ENCODE measurements around the gene STOM.

STOM gene

DNA sequence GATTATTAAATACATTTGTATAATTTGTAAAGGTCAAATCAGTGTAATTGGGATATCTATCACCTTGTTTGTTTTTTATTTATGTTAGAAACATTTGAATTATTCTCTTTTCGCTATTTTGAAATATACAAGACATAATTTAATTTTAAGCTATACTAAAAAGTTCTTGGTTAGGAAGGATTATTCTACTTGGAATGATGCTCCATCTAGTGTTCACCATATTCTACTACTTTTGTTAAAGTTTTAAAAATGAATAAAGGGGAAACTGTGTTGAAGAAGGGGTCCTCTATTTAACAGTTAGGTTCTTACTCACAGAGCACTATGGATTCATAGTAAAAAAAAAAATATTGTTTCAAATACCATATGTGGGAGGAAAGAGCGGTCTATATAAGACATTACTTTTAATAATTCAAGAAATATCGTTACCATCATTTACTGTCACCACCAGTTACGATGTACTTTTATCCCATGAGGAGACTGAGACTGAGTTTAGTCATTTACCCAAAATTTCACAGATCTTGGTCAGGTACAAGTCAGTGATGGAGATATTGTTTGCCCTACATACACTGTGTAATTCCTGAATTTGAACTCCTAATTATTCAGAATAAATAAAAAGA is 6.3 kb upstream of the STOM start:
- no peak for DNase-seq (ENCODE audit: low spot score)
- WGBS, 2 donors (ENCODE audit: extremely low coverage in 2 of 2, insufficient read length in 2 of 2, insufficient replicate concordance in 1 of 2): no CpG with 5 or more reads among the region's 4 CpGs
- H2BK120ac ChIP-seq (ENCODE audit: low read depth, low read length): no peak overlapping the region

DNA sequence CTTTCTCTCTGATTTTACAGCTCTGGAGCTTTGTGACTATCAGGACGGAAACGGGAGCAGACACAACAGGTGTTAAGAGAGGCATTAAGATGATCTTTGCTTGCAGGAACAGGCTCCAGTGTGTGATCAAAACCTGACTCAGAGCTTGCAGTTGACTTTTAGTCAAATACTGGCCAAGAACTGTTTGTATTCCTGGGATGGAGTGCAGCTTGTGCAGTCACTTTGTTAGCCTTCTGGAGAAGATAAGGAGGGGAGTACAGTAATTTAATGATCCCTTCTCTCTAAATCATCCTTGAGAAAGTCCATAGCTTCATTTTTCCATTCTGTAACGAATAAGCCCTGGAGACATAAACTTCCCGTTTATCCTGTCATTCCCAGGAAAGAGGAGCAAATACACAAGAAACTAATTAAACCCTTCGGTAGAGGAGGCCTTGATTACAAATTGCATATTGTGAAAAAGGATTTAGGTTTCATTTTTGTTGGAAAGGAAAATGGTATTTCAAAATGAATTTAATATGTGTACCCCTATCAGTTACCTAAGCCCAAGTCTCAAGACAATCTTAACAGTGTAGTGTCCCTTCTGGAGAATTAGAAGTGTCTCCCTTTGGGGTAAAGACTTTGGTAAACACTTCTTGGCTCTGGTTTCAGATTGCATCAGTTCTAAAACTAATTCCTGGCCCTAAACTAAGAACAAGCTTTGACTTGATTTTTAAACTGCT is 3.1 kb upstream of the STOM start:
- H3K4me3 ChIP-seq (ENCODE audit: low read length in 2 of 2): no peak overlapping the region
- peaks cover 0 to 39% (median 0%) of the 10 kb centered on the region in 3 experiments for H3K27me3 ChIP-seq (ENCODE audit: control insufficient read depth in 3 of 3, insufficient read depth in 3 of 3, low read depth in 1 of 3, low read length in 3 of 3)
- H2AFZ ChIP-seq (ENCODE audit: low read length): no peak overlapping the region

More for the DNA sequence above, 6.3 kb upstream of the STOM start:
- Histone ChIP-seq H3K4me3 (ENCODE audit: low read length in 2 of 2) (no peak overlapping the region), H3K14ac (ENCODE audit: low read length) (no peak overlapping the region), H3K9ac (ENCODE audit: low read depth, low read length, poor library complexity) (no peak overlapping the region), H3K27ac (replicated peaks; ENCODE audit: low read length) (no peak overlapping the region), H3K9me3 (replicated peaks in 1 of 2; ENCODE audit: control insufficient read depth in 2 of 2, insufficient read depth in 1 of 2, low read depth in 1 of 2, low read length in 2 of 2) (no peaks in the 10 kb centered on the region), H3K4me1 (ENCODE audit: control insufficient read depth in 2 of 2, insufficient read depth in 1 of 2, low read depth in 1 of 2, low read length in 2 of 2) (no peaks in the 10 kb centered on the region), H2BK5ac (ENCODE audit: low read length) (no peak overlapping the region), H3K18ac (ENCODE audit: low read length) (no peak overlapping the region), H2BK12ac (ENCODE audit: low read length) (no peak overlapping the region), H3K27me3 (ENCODE audit: control insufficient read depth in 3 of 3, insufficient read depth in 3 of 3, low read depth in 1 of 3, low read length in 3 of 3) (peaks cover 0 to 23% (median 0%) of the 10 kb centered on the region in 3 experiments), H3K4ac (ENCODE audit: low read length) (no peak overlapping the region), H2AFZ (ENCODE audit: low read length) (no peak overlapping the region), H3K23ac (ENCODE audit: low read depth, low read length, poor library complexity) (no peak overlapping the region), H4K91ac (ENCODE audit: low read depth, low read length, poor library complexity) (no peak overlapping the region), H3K36me3 (replicated peaks in 1 of 2; ENCODE audit: control insufficient read depth in 2 of 2, insufficient read depth in 2 of 2, low read length in 2 of 2) (no peaks in the 10 kb centered on the region), H3K4me2 (ENCODE audit: insufficient read depth, low read length, poor library complexity, severe bottlenecking) (no peak overlapping the region), H3K79me1 (ENCODE audit: low read depth, low read length) (no peaks in the 10 kb centered on the region), H2BK15ac (ENCODE audit: low read length) (no peak overlapping the region), H4K8ac (ENCODE audit: low read depth, low read length) (no peak overlapping the region), H2AK5ac (ENCODE audit: low read depth, low read length) (no peak overlapping the region)

DNA sequence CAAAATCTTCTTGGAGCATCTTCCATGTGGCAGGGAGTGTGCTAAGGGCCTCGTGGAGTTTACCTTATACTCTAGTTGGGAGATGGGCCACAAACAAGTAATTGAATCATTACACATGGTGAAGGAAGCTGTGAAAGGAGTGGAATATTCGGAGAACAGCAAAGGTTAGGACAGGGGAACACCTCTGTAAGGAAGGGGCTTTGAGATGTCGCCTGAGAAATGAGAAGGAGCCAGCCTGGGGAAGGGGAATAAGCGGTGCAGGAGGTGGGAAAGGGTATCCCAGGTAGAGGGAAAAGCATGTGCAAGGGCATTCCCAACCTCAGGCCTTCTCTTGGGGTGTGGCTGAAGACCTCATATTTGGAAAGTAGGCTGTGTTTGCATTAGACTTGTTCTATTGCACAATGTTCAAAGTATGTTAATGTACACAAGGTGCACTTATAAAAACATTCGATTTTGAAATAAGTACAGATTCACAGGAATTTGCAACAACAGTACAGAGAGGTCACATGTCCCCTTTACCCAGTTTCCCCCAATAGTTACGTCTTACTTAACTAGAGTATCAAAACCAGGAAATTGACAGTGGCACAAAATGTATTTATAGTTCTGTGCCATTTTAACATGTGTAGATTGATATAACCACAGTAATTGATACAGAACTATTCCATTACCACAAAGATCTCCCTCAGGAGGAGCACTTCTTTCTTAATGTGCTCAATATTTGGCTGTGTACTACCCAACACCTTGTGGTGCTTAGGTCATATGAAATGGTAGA is 2.4 kb upstream of the STOM start:
- Histone ChIP-seq H3K4me3 (ENCODE audit: low read length in 2 of 2) (no peak overlapping the region), H2BK5ac (ENCODE audit: low read length) (no peak overlapping the region), H4K8ac (ENCODE audit: low read depth, low read length) (no peak overlapping the region), H3K27me3 (ENCODE audit: control insufficient read depth in 3 of 3, insufficient read depth in 3 of 3, low read depth in 1 of 3, low read length in 3 of 3) (peaks cover 0 to 39% (median 0%) of the 10 kb centered on the region in 3 experiments), H2AFZ (ENCODE audit: low read length) (no peak overlapping the region), H3K4me2 (ENCODE audit: insufficient read depth, low read length, poor library complexity, severe bottlenecking) (no peak overlapping the region), H3K36me3 (replicated peaks in 1 of 2; ENCODE audit: control insufficient read depth in 2 of 2, insufficient read depth in 2 of 2, low read length in 2 of 2) (no peaks in the 10 kb centered on the region), H3K4ac (ENCODE audit: low read length) (no peak overlapping the region), H3K18ac (ENCODE audit: low read length) (no peak overlapping the region), H3K27ac (replicated peaks; ENCODE audit: low read length) (no peak overlapping the region), H2BK15ac (ENCODE audit: low read length) (no peak overlapping the region), H2AK5ac (ENCODE audit: low read depth, low read length) (no peak overlapping the region), H3K23ac (ENCODE audit: low read depth, low read length, poor library complexity) (no peak overlapping the region), H3K14ac (ENCODE audit: low read length) (no peak overlapping the region), H2BK120ac (ENCODE audit: low read depth, low read length) (no peak overlapping the region), H3K9me3 (replicated peaks in 1 of 2; ENCODE audit: control insufficient read depth in 2 of 2, insufficient read depth in 1 of 2, low read depth in 1 of 2, low read length in 2 of 2) (peaks cover 4% of the 10 kb centered on the region in 2 donors), H3K4me1 (ENCODE audit: control insufficient read depth in 2 of 2, insufficient read depth in 1 of 2, low read depth in 1 of 2, low read length in 2 of 2) (peaks cover 2 to 4% of the 10 kb centered on the region in 2 donors), H3K9ac (ENCODE audit: low read depth, low read length, poor library complexity) (no peak overlapping the region), H4K91ac (ENCODE audit: low read depth, low read length, poor library complexity) (no peak overlapping the region), H2BK12ac (ENCODE audit: low read length) (no peak overlapping the region), H3K79me1 (ENCODE audit: low read depth, low read length) (peaks cover 4% of the 10 kb centered on the region)
- no CpG with 5 or more reads among the region's 6 CpGs for WGBS, 2 donors (ENCODE audit: extremely low coverage in 2 of 2, insufficient read length in 2 of 2, insufficient replicate concordance in 1 of 2)
- DNase-seq (ENCODE audit: low spot score): no peak

More for the DNA sequence above, 3.1 kb upstream of the STOM start:
- peaks cover 4% of the 10 kb centered on the region for H3K79me1 ChIP-seq (ENCODE audit: low read depth, low read length)
- no peak overlapping the region for H3K4me2 ChIP-seq (ENCODE audit: insufficient read depth, low read length, poor library complexity, severe bottlenecking)
- no peak overlapping the region for H2BK15ac ChIP-seq (ENCODE audit: low read length)
- no peaks in the 10 kb centered on the region for H3K36me3 ChIP-seq (replicated peaks in 1 of 2; ENCODE audit: control insufficient read depth in 2 of 2, insufficient read depth in 2 of 2, low read length in 2 of 2)
- H4K8ac ChIP-seq (ENCODE audit: low read depth, low read length): no peak overlapping the region
- DNase-seq (ENCODE audit: low spot score): no peak
- H3K9me3 ChIP-seq (replicated peaks in 1 of 2; ENCODE audit: control insufficient read depth in 2 of 2, insufficient read depth in 1 of 2, low read depth in 1 of 2, low read length in 2 of 2): peaks cover 4% of the 10 kb centered on the region in 2 donors
- no peak overlapping the region for H3K4ac ChIP-seq (ENCODE audit: low read length)
- no peak overlapping the region for H2BK12ac ChIP-seq (ENCODE audit: low read length)
- no peak overlapping the region for H3K14ac ChIP-seq (ENCODE audit: low read length)
- no peak overlapping the region for H3K18ac ChIP-seq (ENCODE audit: low read length)
- H4K91ac ChIP-seq (ENCODE audit: low read depth, low read length, poor library complexity): no peak overlapping the region
- WGBS, 2 donors (ENCODE audit: extremely low coverage in 2 of 2, insufficient read length in 2 of 2, insufficient replicate concordance in 1 of 2): no CpG with 5 or more reads among the region's 5 CpGs
- no peak overlapping the region for H2BK5ac ChIP-seq (ENCODE audit: low read length)
- H2AK5ac ChIP-seq (ENCODE audit: low read depth, low read length): no peak overlapping the region
- H2BK120ac ChIP-seq (ENCODE audit: low read depth, low read length): no peak overlapping the region
- H3K9ac ChIP-seq (ENCODE audit: low read depth, low read length, poor library complexity): no peak overlapping the region
- H3K23ac ChIP-seq (ENCODE audit: low read depth, low read length, poor library complexity): no peak overlapping the region
- H3K4me1 ChIP-seq (ENCODE audit: control insufficient read depth in 2 of 2, insufficient read depth in 1 of 2, low read depth in 1 of 2, low read length in 2 of 2): peaks cover 2 to 4% of the 10 kb centered on the region in 2 donors
- H3K27ac ChIP-seq (replicated peaks; ENCODE audit: low read length): no peak overlapping the region
